A549 treated with CORT108297 at 1 μM for 4 hours (cell line): ENCODE measurements around the gene GALC. TPM values are rescaled to one million over a fixed set of nuclear protein-coding genes. Genes with fewer than 3 reads are reported as not detected.

Source experiments
- total RNA-seq: library from RNA; stranded (reverse); fragments of 200-300 nt; extraction: Qiagen RNA extraction; gene quantifications from 5 replicates; pipeline ENCODE4 v1.2.3, GENCODE V29; 2022

Gene GALC
- 9.9 to 13.5 TPM (median 11.5 TPM) in 5 replicates for total RNA-seq

DNA sequence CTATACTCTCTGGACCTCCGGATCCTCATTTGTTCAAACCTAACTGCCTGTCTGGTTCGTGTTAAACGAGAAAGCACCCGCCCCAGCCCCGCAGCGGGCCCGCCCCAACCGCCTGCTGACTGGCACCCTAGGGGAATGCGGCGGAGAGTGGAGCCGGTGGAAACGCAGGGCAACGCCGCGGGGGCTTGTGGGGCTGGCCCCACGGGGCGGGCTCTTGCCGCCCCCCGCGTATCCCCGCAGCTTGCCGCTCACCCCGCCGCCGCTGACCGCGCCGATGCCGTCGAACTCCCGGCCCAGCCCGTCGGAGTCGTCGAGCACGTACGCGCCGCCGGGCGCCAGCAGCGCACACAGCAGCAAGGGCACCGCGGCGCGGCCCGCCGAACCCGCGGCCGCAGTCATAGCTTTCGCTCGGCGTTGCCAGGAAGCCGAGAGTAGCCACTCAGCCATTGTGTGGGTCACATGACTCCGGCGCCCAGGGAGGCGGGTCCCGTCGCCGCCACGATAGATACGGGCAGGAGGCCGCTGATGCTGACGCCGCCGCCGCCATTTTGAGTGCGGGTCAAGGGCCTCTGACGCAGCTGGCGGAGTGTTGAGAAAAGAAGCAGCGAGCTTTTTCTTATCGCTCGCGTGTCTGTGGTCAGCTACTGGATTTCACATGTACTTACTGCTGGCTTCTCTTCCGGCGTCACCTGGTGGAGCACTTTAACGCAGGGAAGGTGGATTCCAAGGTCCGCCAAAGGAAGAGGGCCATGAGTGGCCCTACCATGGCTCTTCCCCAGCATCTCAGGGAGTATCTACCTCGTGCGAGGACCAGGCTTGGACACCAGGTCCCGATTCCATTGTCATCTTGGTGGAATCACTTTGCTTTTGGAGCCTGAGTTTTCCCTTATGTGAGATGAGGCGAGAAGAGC lies at the start of gene GALC:
Gene GALC, minus strand, starts transcription at position 465 of the 911 bp plus-strand sequence. Its CDS starts 18 bp downstream, at position 447.

DNA sequence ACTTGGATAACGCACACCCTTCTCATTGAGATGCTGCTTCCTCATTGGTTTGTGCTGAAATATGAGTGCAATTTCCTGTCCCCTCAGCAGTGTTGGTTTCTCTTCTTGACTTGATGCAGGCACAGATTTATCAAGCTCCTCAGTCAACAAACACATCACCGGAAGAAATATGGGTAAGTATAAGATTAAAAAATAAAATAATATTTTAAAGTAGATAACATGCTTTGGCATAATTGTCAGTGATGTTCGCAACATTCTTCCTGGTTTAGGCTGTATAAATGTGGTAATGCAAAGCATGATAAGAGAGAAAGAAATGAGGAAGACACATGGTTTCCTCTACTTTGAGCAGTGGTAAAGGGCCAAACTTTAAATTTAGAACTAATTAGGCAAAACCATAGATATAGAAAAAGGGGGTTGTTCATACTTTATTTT lies 12.1 kb upstream of the GALC start, which contains the start of gene GPR65:
Gene GPR65, plus strand, starts transcription at position 86 of the 432 bp plus-strand sequence. CDS start 5,713 bp downstream, outside the sequence.

Other genes starting within 250 kb of the GALC start
- not detected in 5 replicates for gene GPR65, start 12.0 kb upstream of the GALC start, total RNA-seq